Right forelimb (tissue), 1 donor: ENCODE measurements around the gene FBLN7.
"Not testable (repeated sequence)": the region's sequence is repeated elsewhere in the genome, so short reads cannot be mapped to it uniquely, and the experiment has no call there.

ENCODE experiments used
- DNase-seq: peaks from one replicate; pipeline ENCODE4 v3.0.0-alpha.2; 2018

Gene FBLN7

DNA sequence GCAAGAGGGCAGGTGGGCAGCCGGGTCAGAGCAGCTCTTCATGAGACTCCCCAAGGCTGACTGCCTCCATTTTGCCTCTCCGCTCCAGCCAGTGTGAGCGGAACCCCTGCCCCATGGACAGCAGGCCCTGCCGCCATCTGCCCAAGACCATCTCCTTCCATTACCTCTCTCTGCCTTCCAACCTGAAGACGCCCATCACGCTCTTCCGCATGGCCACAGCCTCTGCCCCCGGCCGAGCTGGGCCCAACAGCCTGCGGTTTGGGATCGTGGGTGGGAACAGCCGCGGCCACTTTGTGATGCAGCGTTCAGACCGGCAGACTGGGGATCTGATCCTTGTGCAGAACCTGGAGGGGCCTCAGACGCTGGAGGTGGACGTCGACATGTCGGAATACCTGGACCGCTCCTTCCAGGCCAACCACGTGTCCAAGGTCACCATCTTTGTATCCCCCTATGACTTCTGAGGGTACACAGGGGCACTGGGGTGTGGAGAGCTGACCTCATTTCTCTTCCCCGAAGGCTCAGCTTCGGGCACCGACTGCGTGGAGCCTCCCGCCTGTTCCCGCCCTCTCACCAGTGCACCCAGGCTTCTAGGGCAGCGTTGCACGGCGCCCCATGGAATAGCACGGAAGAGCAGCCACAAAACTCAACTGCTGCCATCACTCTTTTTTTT, 49.0 kb downstream of the FBLN7 start:
- no peak for DNase-seq

DNA sequence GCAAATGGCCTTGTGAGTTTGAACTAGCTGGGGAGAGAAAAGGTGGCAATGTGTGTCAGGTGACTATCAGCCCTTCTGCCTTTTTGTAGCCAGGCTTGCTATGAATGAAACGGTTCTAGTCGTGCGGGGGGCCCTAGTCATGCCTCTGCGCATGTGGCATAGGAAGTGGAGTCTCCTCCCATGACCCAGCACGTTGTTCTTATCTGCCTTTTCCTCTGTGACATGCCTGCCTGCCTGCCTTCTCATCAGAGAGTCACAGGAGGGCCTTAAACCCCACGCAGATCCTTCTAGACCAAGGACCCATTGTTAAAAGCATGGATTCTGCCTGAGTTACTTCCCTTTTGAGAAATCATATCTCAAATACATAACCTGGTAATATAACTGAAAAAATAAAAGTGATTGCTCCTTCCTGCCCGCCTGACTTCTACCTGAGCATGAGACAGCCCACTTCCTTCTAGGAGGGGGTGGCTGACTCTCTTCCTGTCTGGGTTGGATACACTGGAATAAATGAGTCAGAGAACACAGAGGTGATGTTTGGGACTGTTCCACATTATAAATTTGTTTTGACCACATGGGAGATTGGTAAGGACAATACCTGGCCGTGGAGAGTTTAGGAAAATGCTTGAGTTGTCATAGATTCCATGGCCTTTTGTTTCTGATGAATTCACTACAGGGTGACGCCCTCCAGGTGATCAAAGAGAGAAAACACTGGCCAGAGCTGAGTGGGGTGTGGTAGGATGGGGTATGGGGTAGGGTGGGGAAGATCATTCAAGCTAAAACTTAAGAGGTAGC, 49.8 kb downstream of the FBLN7 start:
- DNase-seq: no peak

DNA sequence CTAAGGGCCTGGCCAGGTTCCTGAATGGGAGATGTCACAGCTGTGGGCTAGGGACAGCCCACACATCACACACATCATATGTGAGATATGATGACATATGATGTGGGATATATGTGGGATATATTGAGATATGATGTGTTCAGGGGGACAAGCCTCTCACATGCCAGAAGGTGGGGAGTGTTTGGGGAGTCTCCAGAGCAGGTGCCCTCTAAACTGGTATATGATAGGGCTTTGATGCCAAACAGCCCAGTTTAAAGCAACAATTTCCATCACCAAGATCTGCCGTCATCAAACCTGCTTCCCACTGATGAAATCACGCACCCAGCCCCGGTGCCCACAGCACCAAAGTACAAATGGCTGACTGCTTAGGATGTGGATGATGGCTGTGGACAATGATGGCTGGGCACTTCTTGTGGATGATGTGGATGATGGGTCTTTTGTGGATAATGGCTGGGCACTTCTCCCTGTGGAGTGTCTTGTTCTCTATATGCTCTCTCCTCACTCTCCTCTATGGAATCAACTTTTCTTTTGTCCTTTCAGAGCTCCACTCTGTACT, 50.9 kb downstream of the FBLN7 start:
- DNase-seq: no peak

DNA sequence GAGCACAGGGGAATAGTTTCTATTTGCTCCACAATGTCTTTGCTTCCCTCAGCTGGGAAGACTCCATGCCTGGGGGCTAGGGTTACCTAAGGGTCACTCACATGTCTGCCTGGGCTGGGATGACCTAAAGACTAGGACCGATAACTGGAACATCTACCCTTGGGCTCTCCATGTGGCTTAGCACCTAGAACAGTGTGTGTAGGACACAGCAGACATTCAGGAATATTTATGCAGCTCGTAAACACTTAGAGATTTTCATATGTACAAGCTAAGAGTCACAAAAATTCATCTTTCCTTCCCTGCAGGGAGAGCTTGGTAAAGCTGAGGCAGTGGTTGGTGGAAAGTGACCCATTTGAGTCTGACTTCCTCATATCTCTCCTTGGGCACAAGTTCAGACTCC, 55.8 kb downstream of the FBLN7 start:
- no peak for DNase-seq

DNA sequence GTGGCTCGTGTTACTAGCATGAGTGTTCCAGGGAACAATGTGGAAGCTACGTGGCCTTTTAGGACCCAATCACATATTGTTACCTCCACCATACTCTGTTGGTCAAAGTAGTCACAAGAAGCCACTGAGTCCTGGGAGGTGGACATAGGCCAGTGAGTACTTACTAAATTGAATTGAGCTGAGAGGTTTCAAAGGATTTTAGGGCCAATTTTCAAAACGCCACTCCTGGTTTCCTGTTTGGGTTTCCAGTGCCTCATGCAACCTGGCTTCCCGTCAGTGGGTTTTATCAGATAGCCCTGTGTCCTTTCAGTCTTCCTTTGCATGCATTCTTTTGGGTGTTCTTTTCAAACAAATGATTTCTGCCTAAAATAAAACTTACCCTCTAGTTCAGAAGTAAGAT, 56.3 kb downstream of the FBLN7 start:
- no peak for DNase-seq

DNA sequence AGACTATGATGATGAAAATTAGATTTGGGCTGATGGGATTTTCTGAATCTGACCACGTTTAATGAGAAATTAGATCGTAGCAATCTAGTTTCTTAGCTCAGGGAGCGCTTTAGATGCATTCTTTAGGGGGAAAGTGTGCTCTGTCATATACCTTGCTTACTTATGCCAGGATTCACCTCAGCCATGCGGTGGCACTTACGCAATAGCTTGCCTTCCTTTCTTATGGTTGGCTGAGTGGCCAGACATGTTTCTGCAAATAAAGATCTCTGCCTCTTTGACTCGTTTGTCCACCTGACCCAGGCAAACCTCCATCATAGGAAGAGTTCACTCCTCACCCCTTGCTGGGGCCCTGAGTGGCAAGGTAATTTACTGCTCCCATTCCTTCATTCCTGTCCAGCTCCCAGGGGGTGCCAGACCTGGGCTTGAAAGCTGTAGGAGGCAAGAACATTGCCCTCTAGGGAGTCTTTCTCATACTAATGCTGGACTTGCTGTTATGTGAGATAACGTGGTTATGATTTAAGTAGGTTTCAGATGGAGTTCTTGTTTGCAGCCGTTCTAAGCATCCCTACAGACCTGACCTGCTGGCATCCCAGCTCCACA, 57.1 kb downstream of the FBLN7 start:
- DNase-seq: no peak

DNA sequence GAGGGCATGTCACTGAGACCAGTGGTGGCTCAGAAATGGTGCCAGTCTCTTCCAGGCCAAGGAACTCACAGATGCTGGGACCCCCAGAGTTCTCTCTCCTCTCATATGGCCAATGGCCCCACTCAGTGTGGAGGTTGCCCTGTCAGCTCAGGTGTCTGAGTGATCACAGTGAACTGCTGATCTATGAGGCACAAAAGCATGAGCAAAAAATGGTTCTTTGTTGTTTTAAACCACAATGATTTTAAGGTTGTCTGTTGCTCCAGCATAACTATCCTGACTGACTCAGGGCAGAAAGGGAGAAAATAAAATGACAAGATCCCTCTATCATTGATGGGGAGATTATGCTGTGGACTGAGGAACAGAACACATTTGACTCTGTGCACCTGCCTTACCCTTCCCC, 57.8 kb downstream of the FBLN7 start:
- no peak for DNase-seq

DNA sequence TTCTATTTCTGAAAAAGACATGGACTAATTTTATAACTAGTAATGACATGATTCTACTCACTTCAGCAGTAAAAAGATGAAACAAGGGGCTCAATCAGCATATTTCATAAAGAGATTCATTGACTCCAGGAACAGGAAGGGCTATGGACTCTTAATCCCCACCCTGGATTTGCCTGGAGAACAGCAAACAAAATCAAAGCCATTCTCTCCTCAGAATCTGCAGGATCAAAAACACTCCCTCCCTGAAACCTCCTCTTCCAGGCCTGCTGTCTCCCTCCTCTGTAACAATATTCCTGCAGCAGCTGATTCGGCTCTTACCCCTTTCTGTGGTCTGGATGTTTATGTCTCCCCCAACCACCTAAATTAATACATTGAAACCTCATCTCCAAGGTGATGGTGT, 59.7 kb downstream of the FBLN7 start:
- no peak for DNase-seq

DNA sequence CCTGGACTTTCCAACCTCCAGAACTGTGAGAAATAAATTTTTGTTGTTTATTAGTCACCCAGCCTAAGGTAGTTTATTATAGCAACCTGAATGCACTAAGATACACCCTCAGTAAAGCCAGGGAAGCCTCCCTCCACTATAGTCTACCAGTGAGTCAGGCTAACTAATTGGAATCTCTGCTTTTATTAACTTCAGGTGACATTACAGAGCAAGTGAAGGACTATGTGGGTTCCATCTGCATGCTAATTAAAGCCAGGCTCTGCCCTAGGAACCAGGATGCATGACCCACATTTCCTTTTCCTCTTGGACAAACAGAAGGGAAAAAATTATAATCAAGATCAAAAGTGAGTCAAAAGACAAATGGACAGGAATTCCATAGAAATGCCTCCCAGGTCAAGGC, 60.6 kb downstream of the FBLN7 start:
- no peak for DNase-seq

DNA sequence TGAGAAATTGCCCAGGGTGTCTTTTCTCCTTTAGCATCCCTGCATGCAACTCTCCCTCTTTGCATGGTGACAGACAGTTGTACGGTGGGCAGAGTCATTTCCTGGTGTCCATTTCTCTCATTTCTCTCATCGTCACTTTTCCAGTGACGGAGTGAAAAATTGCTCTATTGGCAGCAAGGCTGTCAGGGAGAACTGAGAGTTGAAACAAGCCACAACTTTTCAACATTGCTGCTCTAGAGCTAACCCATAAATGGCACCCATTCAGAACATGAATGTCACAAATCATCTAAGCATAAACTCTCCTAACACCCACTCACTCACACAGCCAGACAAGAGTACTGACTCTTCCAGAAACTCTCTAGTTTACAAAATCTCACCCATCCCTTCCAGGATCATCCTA, 61.0 kb downstream of the FBLN7 start:
- no peak for DNase-seq

DNA sequence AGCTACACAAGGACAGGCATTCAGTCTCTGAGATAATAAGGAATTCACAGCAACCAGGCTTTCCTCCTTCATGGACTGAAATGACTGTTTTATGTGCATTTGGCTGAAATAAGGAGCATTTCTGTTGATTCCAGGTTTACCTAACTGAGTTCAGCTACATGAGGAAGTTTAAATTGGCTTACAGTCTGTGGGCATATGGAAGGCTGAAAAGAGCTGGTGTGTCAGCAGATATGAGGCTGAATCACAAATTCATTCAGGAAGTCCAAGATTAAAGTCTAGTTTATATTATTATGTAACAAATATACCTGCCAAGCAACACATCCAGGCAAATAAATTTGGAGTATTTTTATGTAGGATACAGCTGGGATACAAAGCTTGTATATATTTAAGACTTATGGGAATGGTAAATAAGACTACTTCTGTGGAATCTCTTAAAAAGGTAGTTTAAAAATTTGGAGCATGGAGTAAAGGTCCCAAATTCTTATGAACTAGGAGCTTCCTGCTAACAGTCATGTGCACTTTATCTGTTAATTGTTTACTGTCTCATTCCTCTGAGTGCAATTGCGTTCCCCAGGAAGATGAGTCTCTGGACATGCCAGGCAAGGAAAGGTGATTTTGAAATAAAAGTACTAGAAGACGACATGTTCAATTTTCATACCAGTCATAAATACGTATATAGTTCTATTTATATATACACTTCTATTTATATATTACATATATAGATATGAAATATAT, 63.7 kb downstream of the FBLN7 start:
- DNase-seq: no peak

DNA sequence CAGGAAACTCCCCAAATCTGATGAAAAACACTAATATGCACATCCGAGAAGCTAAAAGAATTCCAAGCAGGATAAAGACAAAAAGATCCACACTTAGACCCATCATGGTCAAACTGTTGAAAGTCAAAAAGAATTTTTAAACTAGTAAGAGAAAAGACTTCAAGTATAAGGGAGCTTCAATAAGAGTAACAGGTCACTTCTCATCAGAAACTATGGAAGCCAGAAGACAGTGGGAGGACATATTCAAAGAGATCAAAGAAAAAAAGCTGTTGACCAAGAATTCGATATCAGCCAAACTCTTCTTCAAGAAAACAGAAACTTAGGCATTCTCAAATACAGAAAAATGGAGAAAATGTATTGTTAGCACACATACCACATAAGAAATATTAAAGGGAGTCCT, 66.2 kb downstream of the FBLN7 start:
- DNase-seq: no peak

DNA sequence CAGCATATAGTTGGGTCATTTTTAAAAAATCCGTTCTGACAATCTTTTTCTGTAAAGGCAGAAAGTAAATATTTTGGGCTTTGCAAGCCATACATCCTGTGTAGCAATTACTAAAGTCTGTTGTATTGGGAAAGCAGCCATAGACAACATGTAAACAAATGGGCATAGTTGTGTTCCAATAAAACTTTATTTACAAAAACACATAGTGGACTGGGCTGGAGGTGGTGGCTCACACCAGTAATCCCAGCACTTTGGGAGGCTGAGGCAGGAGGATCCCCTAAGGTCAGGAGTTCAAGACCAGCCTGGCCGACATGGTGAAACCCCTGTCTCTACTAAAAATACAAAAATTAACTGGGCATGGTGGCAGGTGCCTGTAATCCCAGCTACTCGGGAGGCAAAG, 69.7 kb downstream of the FBLN7 start:
- not testable (repeated sequence) for DNase-seq

DNA sequence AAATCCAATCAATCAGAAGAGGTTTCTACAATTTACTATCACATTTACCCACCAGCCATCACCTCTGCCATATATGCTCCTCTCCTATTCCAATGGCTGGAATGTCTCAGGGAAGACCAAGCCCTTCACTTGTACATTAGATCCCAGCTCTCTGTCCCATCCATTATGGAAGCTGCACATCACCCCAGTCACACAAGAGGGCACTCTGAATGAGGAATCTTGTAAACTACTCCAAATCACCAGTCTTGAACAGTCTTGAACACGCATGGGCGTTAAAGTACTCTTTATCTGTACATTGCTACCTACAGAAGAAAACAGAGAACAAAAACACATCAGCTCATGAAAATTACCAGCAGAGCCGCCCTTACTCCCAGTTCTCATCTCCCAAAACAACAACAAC, 78.0 kb downstream of the FBLN7 start:
- DNase-seq: no peak

DNA sequence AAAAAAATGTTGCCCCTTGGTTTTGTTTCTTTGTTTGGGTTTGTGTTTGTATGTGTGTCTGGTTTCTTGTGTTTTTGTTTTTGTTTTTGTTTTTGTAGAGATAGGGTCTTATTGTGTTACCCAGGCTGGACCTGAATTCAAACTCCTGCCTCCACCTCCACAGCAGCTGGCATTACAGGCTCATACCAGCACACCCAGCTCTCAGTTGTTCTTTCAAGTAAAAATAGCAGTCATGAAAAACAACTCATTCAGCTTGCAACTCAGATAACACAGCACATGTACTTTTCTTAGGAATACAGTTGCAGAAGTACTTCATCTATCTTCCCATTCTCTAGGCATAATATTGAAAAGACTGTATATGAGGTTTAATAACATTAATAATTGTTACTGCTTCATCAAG, 79.7 kb downstream of the FBLN7 start:
- DNase-seq: no peak

DNA sequence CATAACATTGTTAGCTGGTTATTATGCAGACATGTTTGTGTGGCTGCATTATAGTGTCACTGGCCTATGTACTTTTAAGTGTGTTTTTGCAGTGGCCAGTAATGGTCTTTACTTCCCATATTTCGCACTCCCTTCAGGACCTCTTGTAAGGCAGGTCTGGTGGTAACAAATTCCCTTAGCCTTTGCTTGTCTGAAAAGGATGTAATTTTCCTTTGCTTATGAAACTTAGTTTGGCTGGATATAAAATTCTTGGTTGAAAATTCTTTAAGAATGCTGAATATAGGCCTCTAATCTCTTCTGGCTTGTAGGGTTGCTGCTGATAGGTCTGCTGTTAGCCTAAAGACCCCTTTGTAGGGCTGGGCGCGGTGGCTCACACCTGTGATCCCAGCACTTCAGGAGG, 82.0 kb downstream of the FBLN7 start:
- no peak for DNase-seq

DNA sequence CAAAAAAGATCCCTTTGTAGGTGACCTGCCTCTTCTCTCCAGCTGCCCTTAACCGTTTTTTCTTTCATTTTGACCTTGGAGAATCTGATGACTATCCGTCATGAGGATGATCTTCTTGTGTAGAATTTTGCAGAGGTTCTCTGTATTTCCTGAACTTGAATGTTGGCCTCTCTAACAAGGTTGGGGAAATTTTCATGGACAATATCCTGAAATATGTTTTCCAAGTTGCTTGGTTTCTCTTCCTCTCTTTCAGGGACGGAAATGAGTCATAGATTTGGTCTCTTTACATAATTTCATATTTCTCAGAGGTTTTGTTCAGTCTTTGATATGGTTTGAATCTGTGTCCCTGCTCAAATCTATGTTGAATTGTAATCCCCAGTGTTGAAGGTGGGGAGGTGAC, 82.6 kb downstream of the FBLN7 start:
- no peak for DNase-seq

DNA sequence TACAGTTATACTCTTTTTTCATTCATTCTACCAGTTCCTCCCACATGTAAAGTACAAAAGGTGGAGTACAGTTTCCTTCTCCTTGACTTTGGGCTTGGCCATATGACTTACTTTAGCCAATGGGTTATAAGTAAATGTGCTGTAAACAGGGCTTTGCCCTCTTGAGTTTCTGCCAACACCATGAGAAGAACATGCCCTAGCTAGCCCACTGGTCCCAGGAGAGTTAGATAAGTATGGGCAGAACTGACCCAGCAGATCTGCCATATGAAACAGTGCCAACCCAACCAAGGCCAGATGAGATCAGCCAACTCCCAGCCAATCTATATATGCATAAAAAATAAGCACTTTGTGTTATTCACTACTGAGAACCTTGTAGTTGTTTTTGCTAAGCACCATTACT, 91.2 kb downstream of the FBLN7 start:
- DNase-seq: no peak

DNA sequence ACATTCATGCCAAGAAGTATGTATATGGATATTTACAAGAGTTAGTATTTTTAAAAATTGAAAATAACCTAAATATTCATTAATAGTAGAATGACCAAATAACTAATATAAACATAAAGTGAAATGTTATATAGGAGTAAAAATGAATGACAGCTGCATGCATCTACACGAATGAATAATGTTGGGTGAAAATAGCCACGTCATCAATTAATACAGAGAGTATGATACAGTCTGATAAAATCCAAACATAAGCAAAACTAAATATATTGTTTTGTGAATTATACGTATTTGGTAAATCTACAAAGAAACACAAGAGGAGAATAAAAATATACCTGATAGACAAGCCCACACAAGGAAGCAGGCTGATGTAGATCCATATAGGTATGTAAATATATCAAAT, 92.2 kb downstream of the FBLN7 start:
- no peak for DNase-seq
